ENCODE results near the gene AFM.
"Not testable (repeated sequence)": the region's sequence is repeated elsewhere in the genome, so short reads cannot be mapped to it uniquely, and the experiment has no call there.

AFM gene

DNA sequence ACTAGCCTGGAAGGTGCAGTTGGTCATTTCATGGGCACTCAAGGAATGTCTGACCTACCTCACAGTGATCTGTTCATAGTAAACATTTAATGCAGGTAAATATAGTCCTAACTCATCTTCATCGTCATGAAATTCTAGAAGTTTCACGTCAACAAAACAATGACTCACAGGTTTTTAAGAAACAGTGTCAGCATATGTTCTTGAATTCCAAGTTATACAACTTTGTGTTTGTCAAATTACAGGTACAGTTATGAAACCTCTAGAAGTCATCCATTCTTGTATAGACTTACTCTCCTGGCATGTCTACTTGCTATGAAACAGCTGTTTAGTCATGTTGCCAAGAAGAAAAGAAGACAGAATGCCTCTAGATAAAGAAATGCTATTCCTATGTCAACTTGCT, 46.6 kb downstream of the AFM start:
- Histone ChIP-seq H3K4me1 (ENCODE audit: control insufficient read depth, insufficient read depth, low read length) (no peaks in the 10 kb centered on the region), H3K4me3 (ENCODE audit: low read length) (no peak overlapping the region), H3K9ac (ENCODE audit: low read length) (no peak overlapping the region), H3K36me3 (ENCODE audit: control insufficient read depth, insufficient read depth, low read length) (no peaks in the 10 kb centered on the region), H3K27me3 (ENCODE audit: control insufficient read depth, insufficient read depth, low read length) (no peaks in the 10 kb centered on the region), H3K9me3 (ENCODE audit: control insufficient read depth, low read length) (no peaks in the 10 kb centered on the region)

DNA sequence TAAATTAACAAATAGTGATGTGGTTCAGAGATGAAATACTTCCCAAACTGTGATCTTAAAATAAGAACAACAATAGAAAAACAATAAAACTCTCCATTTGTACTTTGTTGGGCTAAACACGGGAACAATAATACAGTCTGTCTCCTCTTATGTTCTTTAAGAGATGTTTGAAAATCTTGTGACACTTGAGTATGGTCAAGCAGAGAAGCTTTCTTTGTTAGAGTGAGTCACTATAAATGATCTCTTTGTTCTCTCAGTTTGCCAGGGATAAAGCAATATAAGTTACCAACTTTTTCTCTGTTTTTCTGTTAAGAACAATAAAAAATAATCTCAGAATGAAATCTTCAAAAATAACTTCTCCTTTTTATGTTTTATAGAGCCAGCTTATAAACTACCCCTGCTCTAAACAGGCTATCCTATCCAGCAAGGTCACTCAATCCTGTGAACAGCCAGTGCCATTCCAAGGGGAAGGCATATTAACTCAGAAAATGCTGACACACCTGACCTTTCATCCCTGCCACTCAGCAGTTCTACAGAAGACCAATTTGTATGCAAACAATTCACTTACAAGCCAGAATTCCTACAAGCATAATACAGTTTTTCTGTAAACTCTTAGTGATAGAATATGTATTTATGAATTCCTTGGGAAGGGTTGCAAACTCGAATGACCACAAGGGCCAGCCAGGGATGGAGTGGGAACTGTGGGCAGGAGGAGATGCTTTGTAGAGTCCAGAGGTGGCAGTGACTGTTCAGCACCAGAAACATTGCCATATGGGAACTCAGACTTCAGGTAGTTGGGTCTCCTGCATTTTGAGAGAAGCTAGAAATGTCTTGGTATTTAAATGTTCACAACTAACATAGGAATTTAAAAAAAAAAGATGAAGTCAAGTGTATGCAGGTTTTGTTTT, 52.2 kb downstream of the AFM start:
- Histone ChIP-seq H3K27me3 (ENCODE audit: control insufficient read depth, insufficient read depth, low read length) (no peaks in the 10 kb centered on the region), H3K9me3 (ENCODE audit: control insufficient read depth, low read length) (no peaks in the 10 kb centered on the region), H3K4me3 (ENCODE audit: low read length) (no peak overlapping the region), H3K9ac (ENCODE audit: low read length) (no peak overlapping the region), H3K4me1 (ENCODE audit: control insufficient read depth, insufficient read depth, low read length) (no peaks in the 10 kb centered on the region), H3K36me3 (ENCODE audit: control insufficient read depth, insufficient read depth, low read length) (no peaks in the 10 kb centered on the region)

DNA sequence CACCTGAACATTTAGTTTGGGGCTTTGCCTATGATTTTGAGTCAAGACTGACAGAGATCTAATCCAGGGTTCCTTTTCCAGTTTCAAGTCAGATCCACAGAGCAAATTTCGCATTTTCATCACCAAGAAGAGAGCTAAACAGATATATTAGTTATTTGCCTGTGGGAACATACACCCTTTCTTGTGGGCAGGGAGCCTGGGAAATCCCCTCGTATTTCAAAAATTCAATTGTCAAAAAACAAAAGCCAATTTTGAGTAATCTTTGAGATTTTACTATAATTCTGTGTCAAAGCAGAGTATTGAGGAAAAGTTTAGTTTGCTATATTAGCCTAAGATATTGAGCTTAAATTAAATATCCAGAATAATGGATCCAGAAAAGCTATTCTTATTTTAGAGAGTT, 56.6 kb downstream of the AFM start:
- H3K4me1 ChIP-seq (ENCODE audit: control insufficient read depth, insufficient read depth, low read length), result peaks cover 9% of the 10 kb centered on the region
- H3K4me3 ChIP-seq (ENCODE audit: low read length), result no peak overlapping the region
- H3K36me3 ChIP-seq (ENCODE audit: control insufficient read depth, insufficient read depth, low read length), result no peaks in the 10 kb centered on the region
- H3K9ac ChIP-seq (ENCODE audit: low read length), result no peak overlapping the region
- no peaks in the 10 kb centered on the region for H3K9me3 ChIP-seq (ENCODE audit: control insufficient read depth, low read length)
- H3K27me3 ChIP-seq (ENCODE audit: control insufficient read depth, insufficient read depth, low read length), result no peaks in the 10 kb centered on the region

DNA sequence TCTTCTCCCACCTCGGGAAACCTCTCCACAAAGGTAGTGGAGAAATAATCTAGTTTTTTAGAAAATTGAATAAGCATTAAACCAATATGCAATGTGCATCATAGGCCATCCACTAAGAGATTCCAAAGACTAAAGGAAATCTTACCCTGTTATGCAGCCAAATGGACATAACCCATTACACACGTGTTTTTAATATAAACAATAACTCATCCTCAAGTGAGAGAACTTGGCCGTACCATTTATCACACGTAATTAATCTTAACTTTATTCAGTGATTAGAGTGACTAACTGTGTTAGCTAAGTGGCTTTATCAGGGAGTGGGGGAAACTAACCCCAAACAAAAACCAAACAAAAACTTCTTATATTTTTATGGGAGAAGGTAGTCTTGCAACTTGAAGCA, 57.8 kb downstream of the AFM start:
- H3K9ac ChIP-seq (ENCODE audit: low read length), result no peak overlapping the region
- peaks cover 9% of the 10 kb centered on the region for H3K4me1 ChIP-seq (ENCODE audit: control insufficient read depth, insufficient read depth, low read length)
- no peaks in the 10 kb centered on the region for H3K9me3 ChIP-seq (ENCODE audit: control insufficient read depth, low read length)
- no peaks in the 10 kb centered on the region for H3K27me3 ChIP-seq (ENCODE audit: control insufficient read depth, insufficient read depth, low read length)
- H3K4me3 ChIP-seq (ENCODE audit: low read length), result no peak overlapping the region
- H3K36me3 ChIP-seq (ENCODE audit: control insufficient read depth, insufficient read depth, low read length), result no peaks in the 10 kb centered on the region

DNA sequence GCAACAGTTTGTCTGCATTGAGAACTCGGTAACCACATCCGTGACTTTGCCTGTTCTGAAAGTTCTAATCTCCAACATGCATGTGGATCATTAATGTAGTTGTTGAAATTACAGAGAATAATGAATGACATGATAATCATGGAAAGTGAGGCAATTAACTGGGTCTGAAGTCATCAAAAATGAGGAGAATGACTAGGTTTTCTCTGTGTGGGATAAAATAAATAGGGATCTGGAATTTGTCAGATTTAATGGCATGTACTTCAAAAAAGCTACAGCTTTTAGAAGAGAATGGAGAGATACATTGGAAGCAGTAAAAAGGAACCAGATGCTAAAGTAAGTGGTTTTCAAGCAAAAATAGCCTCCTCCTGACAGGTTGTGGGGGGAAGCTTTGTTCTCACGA, 59.3 kb downstream of the AFM start:
- H3K9ac ChIP-seq (ENCODE audit: low read length), result no peak overlapping the region
- H3K36me3 ChIP-seq (ENCODE audit: control insufficient read depth, insufficient read depth, low read length), result no peaks in the 10 kb centered on the region
- peaks cover 9% of the 10 kb centered on the region for H3K4me1 ChIP-seq (ENCODE audit: control insufficient read depth, insufficient read depth, low read length)
- H3K27me3 ChIP-seq (ENCODE audit: control insufficient read depth, insufficient read depth, low read length), result no peaks in the 10 kb centered on the region
- H3K9me3 ChIP-seq (ENCODE audit: control insufficient read depth, low read length), result no peaks in the 10 kb centered on the region
- no peak overlapping the region for H3K4me3 ChIP-seq (ENCODE audit: low read length)

DNA sequence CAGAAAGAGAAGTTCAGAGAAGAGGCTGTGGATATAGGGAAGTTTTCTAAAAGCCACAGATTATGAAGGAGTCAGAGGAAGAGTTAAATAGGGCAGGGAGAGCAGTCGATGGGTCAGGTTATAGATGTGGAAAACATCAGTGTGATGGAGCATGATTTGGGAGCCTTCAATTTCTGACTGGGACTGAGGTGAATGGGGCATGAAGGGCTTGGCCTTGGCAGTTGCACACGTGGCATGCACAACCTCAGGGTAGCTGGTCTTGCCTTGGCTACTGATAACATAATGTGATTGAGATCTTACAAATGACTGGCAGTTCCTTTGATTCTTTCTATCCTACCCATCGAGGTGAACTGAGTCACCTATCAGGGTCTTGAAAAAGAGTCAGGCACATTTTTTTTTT, 59.7 kb downstream of the AFM start:
- H3K9me3 ChIP-seq (ENCODE audit: control insufficient read depth, low read length), result no peaks in the 10 kb centered on the region
- no peak overlapping the region for H3K4me3 ChIP-seq (ENCODE audit: low read length)
- no peaks in the 10 kb centered on the region for H3K36me3 ChIP-seq (ENCODE audit: control insufficient read depth, insufficient read depth, low read length)
- no peak overlapping the region for H3K9ac ChIP-seq (ENCODE audit: low read length)
- H3K27me3 ChIP-seq (ENCODE audit: control insufficient read depth, insufficient read depth, low read length), result no peaks in the 10 kb centered on the region
- peaks cover 9% of the 10 kb centered on the region for H3K4me1 ChIP-seq (ENCODE audit: control insufficient read depth, insufficient read depth, low read length)

DNA sequence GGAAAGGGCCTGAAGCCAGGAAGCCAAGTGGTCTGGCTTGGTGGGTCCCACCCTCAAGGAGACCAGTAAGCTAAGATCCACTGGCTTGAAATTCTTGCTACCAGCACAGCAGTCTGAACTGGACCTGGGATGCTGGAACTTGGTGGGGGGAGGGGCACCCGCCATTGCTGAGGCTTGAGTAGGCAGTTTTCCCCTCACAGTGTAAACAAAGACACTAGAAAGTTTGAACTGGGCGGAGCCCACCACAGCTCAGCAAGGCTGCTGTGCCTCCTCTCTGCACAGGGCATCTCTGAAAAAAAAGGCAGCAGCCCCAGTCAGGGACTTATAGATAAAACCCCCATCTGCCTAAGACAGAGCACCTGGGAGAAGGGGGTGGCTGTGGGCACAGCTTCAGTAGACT, 63.1 kb downstream of the AFM start:
- H3K27me3 ChIP-seq (ENCODE audit: control insufficient read depth, insufficient read depth, low read length), result no peaks in the 10 kb centered on the region
- peaks cover 5% of the 10 kb centered on the region for H3K4me1 ChIP-seq (ENCODE audit: control insufficient read depth, insufficient read depth, low read length)
- no peaks in the 10 kb centered on the region for H3K9me3 ChIP-seq (ENCODE audit: control insufficient read depth, low read length)
- no peak overlapping the region for H3K9ac ChIP-seq (ENCODE audit: low read length)
- H3K36me3 ChIP-seq (ENCODE audit: control insufficient read depth, insufficient read depth, low read length), result no peaks in the 10 kb centered on the region
- no peak overlapping the region for H3K4me3 ChIP-seq (ENCODE audit: low read length)

DNA sequence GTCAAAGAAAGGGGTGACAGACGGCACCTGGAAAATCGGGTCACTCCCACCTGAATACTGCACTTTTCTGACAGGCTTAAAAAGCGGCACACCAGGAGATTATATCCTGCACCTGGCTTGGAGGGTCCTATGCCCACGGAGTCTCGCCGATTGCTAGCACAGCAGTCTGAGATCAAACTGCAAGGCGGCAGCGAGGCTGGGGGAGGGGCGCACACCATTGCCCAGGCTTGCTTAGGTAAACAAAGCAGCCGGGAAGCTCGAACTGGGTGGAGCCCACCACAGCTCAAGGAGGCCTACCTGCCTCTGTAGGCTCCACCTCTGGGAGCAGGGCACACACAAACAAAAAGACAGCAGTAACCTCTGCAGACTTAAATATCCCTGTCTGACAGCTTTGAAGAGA, 69.3 kb downstream of the AFM start:
- not testable (repeated sequence) for H3K9me3 ChIP-seq (ENCODE audit: control insufficient read depth, low read length); H3K4me1 ChIP-seq (ENCODE audit: control insufficient read depth, insufficient read depth, low read length); H3K9ac ChIP-seq (ENCODE audit: low read length); H3K4me3 ChIP-seq (ENCODE audit: low read length); H3K27me3 ChIP-seq (ENCODE audit: control insufficient read depth, insufficient read depth, low read length); H3K36me3 ChIP-seq (ENCODE audit: control insufficient read depth, insufficient read depth, low read length)

Data from mucosa of stomach (tissue), 1 donor.